ENCODE measurements around the gene ZNF701. TPM values are rescaled to one million over a fixed set of nuclear protein-coding genes. Genes with fewer than 3 reads are reported as not detected.

ZNF701 gene
- total and polyA plus RNA-seq, 2 of the 13 experiments (the other 11 are each of a cell fraction or from before 2014, with no cell fraction given): 4.5 to 6.3 TPM

DNA sequence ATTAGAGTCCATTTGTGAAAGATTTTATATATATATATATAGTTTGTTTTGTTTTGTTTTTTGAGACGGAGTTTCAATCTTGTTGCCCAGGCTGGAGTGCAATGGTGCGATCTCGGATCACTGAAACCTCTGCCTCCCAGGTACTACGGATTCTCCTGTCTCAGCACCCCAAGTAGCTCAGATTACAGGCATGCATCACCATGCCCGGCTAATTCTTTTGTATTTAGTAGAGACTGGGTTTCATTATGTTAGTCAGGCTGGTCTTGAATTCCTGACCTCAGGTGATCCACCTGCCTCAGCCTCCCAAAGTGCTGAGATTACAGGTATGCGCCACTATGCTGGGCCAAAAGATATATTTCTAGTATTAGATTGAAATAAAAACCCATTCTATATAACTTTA is 4.0 kb upstream of the ZNF701 start (continued):
- TF ChIP-seq RBM22 (optimal IDR thresholded peaks at IDR 0.05; ENCODE audit: low read length) (no peak), PHF8 (CRISPR knock-in tag; IDR thresholded peaks at IDR 0.05) (no peak), ZSCAN29 (CRISPR knock-in tag; conservative IDR thresholded peaks at IDR 0.05) (no peak)

GRCh38 chr19:52566588-52566987 is 3.5 kb upstream of the ZNF701 start:
- intact Hi-C loops (cut with micrococcal nuclease; ENCODE audit: unreplicated experiment): no loop called here
- in situ Hi-C loops (cut with HindIII; ENCODE audit: extremely low pct_ligation_motif_present, low pct_unique_long_range_greater_than_20kb): no loop called here
- peaks cover 57% of the 10 kb centered on the region for H3K9me3 ChIP-seq (ENCODE audit: low read length)
- H3K27me3 ChIP-seq (ENCODE audit: control insufficient read depth in 1 of 2, insufficient read depth in 2 of 2, low read length in 2 of 2): no peaks in the 10 kb centered on the region; a peak in 1 of 5 replicates
- H3K4me1 ChIP-seq (ENCODE audit: insufficient read depth, low read length): no peaks in the 10 kb centered on the region
- no peak for DNase-seq (ENCODE audit: low spot score)
- H2AFZ ChIP-seq (ENCODE audit: low read length): no peak overlapping the region
- ChIA-PET POLR2A (no interaction called here), CTCF (ENCODE audit: low intra/inter-chr PET ratio, low total read pairs) (no interaction called here)
- H3K9ac ChIP-seq (ENCODE audit: insufficient read depth, low read depth, low read length): no peak overlapping the region
- no peaks in the 10 kb centered on the region for H4K20me1 ChIP-seq (ENCODE audit: insufficient read depth, low read length)
- H3K36me3 ChIP-seq (replicated peaks in 1 of 2; ENCODE audit: control insufficient read depth in 1 of 2, insufficient read depth in 2 of 2, low read length in 2 of 2): 0 out of 5 replicates have a peak, but pooled peaks cover 0 to 3% of the 10 kb centered on the region in 2 experiments
- no peak for ATAC-seq
- FAIRE-seq: no peak
- no TSS peak for BruUV-seq (replicated peaks)
- no peak overlapping the region for H3K4me2 ChIP-seq (ENCODE audit: low read depth, low read length)
- 92% methylated on average over 2 of the region's 2 CpGs for WGBS (ENCODE audit: low lambda C conversion rate)
- no peak overlapping the region for H3K27ac ChIP-seq (ENCODE audit: extremely low read length, insufficient read depth, low read length)
- H3K79me2 ChIP-seq (ENCODE audit: insufficient read depth, low read length): no peaks in the 10 kb centered on the region
- H3K4me3 ChIP-seq (replicated peaks in 1 of 3; ENCODE audit: insufficient read depth in 1 of 3, low read depth in 2 of 3, low read length in 3 of 3): no peak overlapping the region
- no peak for TF ChIP-seq CREBL2 (CRISPR knock-in tag; IDR thresholded peaks at IDR 0.05; ENCODE audit: borderline replicate concordance)
- TF ChIP-seq ZSCAN9 (CRISPR knock-in tag; IDR thresholded peaks at IDR 0.05; ENCODE audit: borderline replicate concordance): no peak
- no peak for TF ChIP-seq SMAD9 (CRISPR knock-in tag; IDR thresholded peaks at IDR 0.05)
- TF ChIP-seq RARG (CRISPR knock-in tag; IDR thresholded peaks at IDR 0.05; ENCODE audit: low read depth): no peak
- no peak for TF ChIP-seq NFKBIZ (CRISPR knock-in tag; IDR thresholded peaks at IDR 0.05)
- no peak for TF ChIP-seq ZNF782 (CRISPR knock-in tag; IDR thresholded peaks at IDR 0.05; ENCODE audit: borderline replicate concordance)

All from HepG2 (cell line).